HG03432 (cell line): ENCODE results near the gene FASTK.
A peak's percentile ranks its signal among the peaks of the same experiment; 100 is the strongest.
"Not testable (repeated sequence)": the region's sequence is repeated elsewhere in the genome, so short reads cannot be mapped to it uniquely, and the experiment has no call there.

Source experiments
- ATAC-seq: cut with Tn5 transposase; IDR thresholded peaks from one replicate; pipeline ENCODE4 v1.9.1; 2021; ENCODE audit warnings: mild to moderate bottlenecking, moderate library complexity; ENCODE audit not compliant: unreplicated experiment

Gene FASTK

DNA sequence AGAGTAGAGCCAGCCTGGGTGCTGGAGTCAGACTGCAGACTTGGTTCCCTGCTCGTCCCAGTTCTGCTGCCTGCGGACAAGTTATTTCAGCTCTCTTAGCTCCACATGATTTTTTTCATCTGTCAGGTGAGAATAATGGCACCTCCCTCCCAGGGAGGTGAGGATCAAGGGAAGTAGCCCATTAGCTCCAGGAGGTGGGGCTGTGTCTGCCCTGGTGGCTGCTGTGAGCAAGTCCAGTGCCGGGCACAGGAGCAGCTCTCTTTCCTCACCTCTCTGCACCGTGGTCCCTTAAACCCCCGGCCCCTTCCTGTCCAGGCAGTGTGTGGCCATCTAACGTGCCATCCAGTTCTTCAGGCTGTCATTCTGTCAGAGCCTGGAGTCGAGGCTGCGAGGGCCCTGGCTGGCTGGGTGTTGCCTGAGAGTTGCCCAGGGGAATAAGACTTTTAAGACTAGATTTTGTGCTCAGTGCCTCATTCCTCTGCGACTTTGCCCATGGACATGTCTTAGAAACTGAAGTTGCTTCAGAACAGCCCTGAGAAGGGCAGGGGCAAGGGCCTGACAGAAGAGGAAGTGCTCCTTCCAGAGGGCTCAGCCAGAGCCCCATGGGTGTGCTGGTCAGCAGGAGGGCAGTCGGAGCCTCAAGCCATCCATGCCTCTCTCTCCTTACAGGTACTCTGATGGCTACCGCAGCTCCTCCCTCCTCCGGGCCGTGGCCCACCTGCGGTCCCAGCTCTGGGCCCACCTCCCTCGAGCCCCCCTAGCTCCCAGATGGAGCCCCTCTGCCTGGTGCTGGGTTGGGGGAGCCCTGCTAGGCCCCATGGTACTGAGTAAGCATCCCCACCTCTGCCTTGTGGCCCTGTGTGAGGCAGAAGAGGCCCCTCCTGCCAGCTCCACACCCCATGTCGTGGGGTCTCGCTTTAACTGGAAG, 47.4 kb downstream of the FASTK start:
- no peak for ATAC-seq

DNA sequence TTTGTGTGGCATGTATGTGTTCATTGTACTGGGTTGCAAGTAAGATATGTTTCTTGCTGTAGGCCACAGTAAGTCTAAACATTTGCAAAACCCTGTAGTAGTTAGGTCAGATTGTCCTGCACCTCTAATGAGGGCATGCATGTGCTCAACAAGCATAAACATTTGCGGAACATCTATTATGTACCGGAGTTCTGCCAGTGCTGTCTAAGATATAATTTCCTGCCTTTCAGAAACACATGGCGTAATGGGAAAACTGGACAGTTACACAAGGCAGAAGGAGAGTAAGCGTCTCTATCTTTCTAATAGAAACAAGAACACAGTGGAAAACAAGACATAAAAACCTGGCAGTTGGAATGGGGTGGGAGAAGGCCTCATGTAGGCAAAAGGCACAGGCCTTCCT, 49.6 kb downstream of the FASTK start:
- ATAC-seq: no peak

DNA sequence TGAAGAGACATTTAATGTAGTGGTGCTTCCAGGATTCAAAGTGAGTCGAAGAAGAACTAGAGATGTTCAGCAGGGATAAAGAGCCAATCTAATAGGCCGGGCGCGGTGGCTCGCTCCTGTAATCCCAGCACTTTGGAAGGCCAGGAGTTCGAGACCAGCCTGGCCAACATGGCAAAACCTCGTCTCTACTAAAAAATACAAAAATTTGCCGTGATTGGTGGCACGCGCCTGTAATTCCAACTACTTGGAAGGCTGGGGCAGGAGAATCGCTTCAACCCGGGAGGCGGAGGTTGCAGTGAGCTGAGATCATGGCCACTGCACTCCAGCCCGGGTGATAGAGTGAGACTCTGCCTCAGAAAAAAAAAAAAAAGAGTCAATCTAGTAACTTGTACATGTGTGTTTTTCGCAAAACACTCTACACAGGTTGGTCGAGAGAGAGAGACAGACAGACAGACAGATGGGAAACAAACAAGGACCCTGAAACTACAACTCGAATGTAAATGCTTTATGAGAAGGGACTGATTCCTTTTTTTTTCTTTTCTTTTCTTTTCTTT, 51.6 kb downstream of the FASTK start:
- ATAC-seq: no peak

DNA sequence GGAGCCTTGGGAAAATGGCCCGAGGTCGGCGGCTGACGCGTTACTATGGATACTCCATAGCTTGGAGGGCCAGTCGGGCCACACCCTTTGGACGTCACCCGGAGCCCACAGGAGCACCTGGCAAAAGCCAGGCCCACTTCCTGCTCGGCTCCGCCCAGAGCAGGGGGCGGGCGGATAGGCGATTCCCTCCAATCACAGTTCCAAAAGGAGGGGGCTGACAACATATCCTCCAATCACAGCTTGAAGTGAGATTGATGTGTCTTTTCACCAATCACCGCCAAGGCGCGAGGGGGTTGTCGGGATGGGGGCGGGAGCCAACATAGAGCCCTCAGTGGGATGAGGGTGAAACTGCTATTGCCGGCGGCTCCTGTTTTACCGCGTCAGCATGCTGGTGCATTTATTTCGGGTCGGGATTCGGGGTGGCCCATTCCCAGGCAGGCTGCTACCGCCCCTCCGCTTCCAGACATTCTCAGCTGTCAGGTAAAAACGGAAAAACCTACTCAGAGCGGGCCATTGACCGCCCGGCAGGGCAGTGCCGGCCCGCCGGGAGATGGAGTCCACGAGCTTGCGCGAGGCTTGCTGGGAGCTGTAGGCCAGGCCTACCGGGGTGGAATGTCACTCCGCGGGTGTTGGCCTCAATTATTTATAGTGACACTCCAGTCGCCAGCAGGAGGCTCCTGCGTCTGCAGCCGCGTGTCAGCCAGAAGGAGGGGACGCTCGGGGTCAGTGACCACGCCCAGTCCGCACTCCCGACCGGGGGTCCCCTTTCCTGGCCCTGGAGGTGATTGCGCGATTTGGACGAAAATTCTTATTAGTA, 52.3 kb downstream of the FASTK start, which contains the start of gene ABCB8:
Gene ABCB8 (plus strand): TSS at position 320 of the 817 bp plus-strand sequence. CDS start 66 bp downstream, at position 386.
- ATAC-seq: peak; percentile 96

DNA sequence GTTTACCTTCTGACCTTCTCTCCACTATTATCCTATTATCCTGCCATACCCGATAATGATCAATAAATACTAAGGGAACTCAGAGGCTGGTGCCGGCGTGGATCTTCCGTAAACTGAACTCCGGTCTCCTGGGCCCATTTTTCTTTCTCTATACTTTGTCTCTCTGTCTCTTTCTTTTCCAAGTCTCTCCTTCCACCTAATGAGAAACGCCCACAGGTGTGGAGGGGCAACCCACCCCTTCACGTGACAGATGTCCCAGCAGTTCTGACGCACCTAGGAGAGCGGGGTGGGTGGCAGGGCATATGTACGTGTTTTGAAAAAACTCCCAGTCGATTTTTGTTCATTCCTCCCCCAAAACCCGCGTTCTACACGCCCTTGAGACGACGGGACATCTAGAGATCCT, 52.9 kb downstream of the FASTK start:
- ATAC-seq: not testable (repeated sequence)

DNA sequence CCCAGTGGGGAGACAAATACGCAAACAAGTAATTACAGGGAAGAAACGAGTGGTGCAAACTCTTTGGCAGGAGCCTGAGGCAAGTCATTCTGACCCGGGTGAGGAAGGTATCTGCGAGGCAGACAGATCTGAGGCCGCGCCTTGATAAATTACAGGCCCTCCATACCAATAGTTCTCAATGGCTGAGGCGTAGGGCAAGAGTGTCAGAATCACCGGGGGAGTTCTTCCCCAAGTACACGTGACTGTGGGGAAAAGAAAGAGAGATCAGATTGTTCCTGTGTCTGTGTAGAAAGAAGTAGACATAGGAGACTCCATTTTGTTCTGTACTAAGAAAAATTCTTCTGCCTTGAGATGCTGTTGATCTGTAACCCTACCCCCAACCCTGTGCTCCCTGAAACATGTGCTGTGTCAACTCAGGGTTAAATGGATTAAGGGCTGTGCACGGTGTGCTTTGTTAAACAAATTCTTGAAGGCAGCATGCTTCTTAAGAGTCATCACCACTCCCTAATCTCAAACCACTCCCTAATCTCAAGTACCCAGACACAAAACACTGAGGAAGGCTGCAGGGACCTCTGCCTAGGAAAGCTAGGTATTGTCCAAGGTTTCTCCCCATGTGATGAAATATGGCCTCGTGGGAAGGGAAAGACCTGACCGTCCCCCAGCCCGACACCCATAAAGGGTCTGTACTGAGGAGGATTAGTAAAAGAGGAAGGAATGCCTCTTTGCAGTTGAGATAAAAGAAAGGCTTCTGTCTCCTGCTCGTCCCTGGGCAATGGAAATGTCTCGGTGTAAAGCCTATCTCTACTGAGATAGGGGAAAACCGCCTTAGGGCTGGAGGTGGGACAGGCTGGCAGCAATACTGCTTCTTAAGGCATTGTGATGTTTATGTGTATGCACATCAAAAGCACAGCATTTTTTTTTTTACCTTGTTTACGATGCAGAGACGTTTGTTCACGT, 53.6 kb downstream of the FASTK start:
- not testable (repeated sequence) for ATAC-seq
